A549 treated with Mapracorat at 1 μM for 4 hours (cell line): ENCODE data around the gene CMYA5. TPM values are rescaled to one million over a fixed set of nuclear protein-coding genes. Genes with fewer than 3 reads are reported as not detected.

Experiments
- total RNA-seq: library from RNA; stranded (reverse); fragments of 200-300 nt; extraction: Qiagen RNA extraction; gene quantifications from 5 replicates; pipeline ENCODE4 v1.2.3, GENCODE V29; 2022

The CMYA5 gene
- 0.12 to 0.38 TPM (median 0.14 TPM) in 5 replicates for total RNA-seq

GRCh38 chr5:79689541-79690466, at the start of gene CMYA5:
Gene CMYA5, plus strand, starts transcription at chr5:79689836. Its CDS starts 72 bp downstream, at chr5:79689908.

Other genes with a start within 250 kb of the CMYA5 start
- gene HOMER1, start 175.7 kb upstream of the CMYA5 start, total RNA-seq: 4.1 to 5.3 TPM (median 4.5 TPM) in 5 replicates
- 18.1 to 20.9 TPM (median 19.9 TPM) in 5 replicates for gene TENT2, start 77.4 kb upstream of the CMYA5 start, total RNA-seq